HCT116 (cell line): ENCODE data around the gene DNAJC28. TPM values are rescaled to one million over a fixed set of nuclear protein-coding genes. Genes with fewer than 3 reads are reported as not detected.

Source experiments
- ATAC-seq: fragments of 200-7000 bp; cut with Tn5 transposase; 2 replicates; pipeline ENCODE4 v1.9.1; 2020; ENCODE audit warnings: mild to moderate bottlenecking, moderate library complexity
- BruUV-seq: library from RNA; stranded (reverse); fragments of 400-500 nt; replicated peaks from 2 replicates; lab custom pipeline; 2021; lab: Mats Ljungman, UMichigan
- CTCF ChIA-PET: fragments of 300-600 bp; sonication (Branson Sonifier 250); formaldehyde crosslinking; loops from one replicate; lab custom pipeline; 2021; ENCODE audit warnings: antibody characterized with exemption; lab: Charles Lee
- POLR2A ChIA-PET: fragments of 300-600, 350-600 bp; sonication (Branson Sonifier 250); formaldehyde crosslinking; loops from one replicate; lab custom pipeline; 2021; ENCODE audit warnings: antibody characterized with exemption; lab: Charles Lee
- RAD21 ChIA-PET, 2 experiments: fragments of 300-600 bp; sonication (Branson Sonifier 250); formaldehyde crosslinking; loops; one replicate each; lab custom pipeline; 2023; ENCODE audit warnings: low total read pairs in 2 of 2; ENCODE audit not compliant: uncharacterized antibody in 2 of 2, unreplicated experiment in 2 of 2, low non-redundant PET in 1 of 2; lab: Charles Lee
- DNase-seq: peaks from one replicate; pipeline ENCODE4 v3.0.0-alpha.2; 2010; ENCODE audit warnings: low read depth, low spot score
- H2AFZ ChIP-seq: fragments of 200-600 bp; shearing (Covaris generic), sonication (generic); 2 replicates; pipeline ENCODE4 v1.6.1; 2017; ENCODE audit warnings: low read depth, mixed run types, mixed read lengths, antibody characterized with exemption, low read length; ENCODE audit not compliant: poor library complexity, severe bottlenecking
- H3K27ac ChIP-seq: 2 replicates; pipeline ENCODE4 v1.5.1; 2012; ENCODE audit warnings: low read depth, low read length
- H3K27me3 ChIP-seq: fragments of 200-600 bp; sonication (generic); 2 replicates; pipeline ENCODE4 v1.6.1; 2016; ENCODE audit warnings: mixed run types, low read length, mixed read lengths; ENCODE audit not compliant: insufficient read depth
- H3K36me3 ChIP-seq, 2 experiments: fragments of 200-500 bp in 1 of 2; fragments of 200-600 bp in 1 of 2; sonication (Bioruptor generic) in 1 of 2; sonication (generic) in 1 of 2; 2 replicates each; pipeline versions ENCODE4 v1.5.1 to v1.6.1; 2014 to 2016; ENCODE audit warnings: low read length in 2 of 2, inconsistent platforms in 1 of 2, mixed read lengths in 1 of 2, mixed run types in 1 of 2; ENCODE audit not compliant: insufficient read depth in 2 of 2, control insufficient read depth in 1 of 2
- H3K4me1 ChIP-seq, 2 experiments: fragments of 200-600 bp in 1 of 2; sonication (generic) in 1 of 2; 2 replicates each; pipeline versions ENCODE4 v1.5.1 to v1.6.1; 2012 to 2017; ENCODE audit warnings: low read length in 2 of 2, inconsistent platforms in 1 of 2, mild to moderate bottlenecking in 1 of 2, mixed read lengths in 1 of 2, mixed run types in 1 of 2, moderate library complexity in 1 of 2; ENCODE audit not compliant: insufficient read depth in 2 of 2, control insufficient read depth in 1 of 2
- H3K4me2 ChIP-seq: fragments of 200-600 bp; sonication (generic); 2 replicates; pipeline ENCODE4 v1.6.1; 2017; ENCODE audit warnings: mixed run types, low read length, mixed read lengths
- H3K4me3 ChIP-seq, 2 experiments: fragments of 200-600 bp in 1 of 2; sonication (generic) in 1 of 2; replicated peaks in 1 of 2; 2 replicates each; pipeline ENCODE4 v1.5.1; 2011 to 2016; ENCODE audit warnings: low read length in 2 of 2, control low read depth in 1 of 2, low read depth in 1 of 2, mild to moderate bottlenecking in 1 of 2, mixed read lengths in 1 of 2, mixed run types in 1 of 2
- H3K79me2 ChIP-seq: fragments of 200-600 bp; sonication (generic); 2 replicates; pipeline ENCODE4 v1.6.1; 2017; ENCODE audit warnings: mild to moderate bottlenecking, mixed run types, low read length, moderate library complexity, mixed read lengths; ENCODE audit not compliant: insufficient read depth
- H3K9ac ChIP-seq: fragments of 200-600 bp; sonication (generic); 2 replicates; pipeline ENCODE4 v1.6.1; 2016; ENCODE audit warnings: low read length, mixed read lengths
- H3K9me2 ChIP-seq: fragments of 200-600 bp; sonication (generic), shearing (Covaris generic); 2 replicates; pipeline ENCODE4 v1.6.1; 2017; ENCODE audit warnings: mixed run types, mild to moderate bottlenecking, moderate library complexity; ENCODE audit not compliant: insufficient read depth
- H3K9me3 ChIP-seq, 2 experiments: fragments of 200-500 bp in 1 of 2; fragments of 200-600 bp in 1 of 2; sonication (Bioruptor generic) in 1 of 2; sonication (generic) in 1 of 2; 2 replicates each; pipeline ENCODE4 v1.6.1; 2014 to 2017; ENCODE audit warnings: low read length in 2 of 2, mixed read lengths in 2 of 2, inconsistent platforms in 1 of 2, low read depth in 1 of 2, mild to moderate bottlenecking in 1 of 2, mixed run types in 1 of 2, moderate library complexity in 1 of 2; ENCODE audit not compliant: control insufficient read depth in 1 of 2, insufficient read depth in 1 of 2
- H4K20me1 ChIP-seq: fragments of 200-600 bp; sonication (generic), shearing (Covaris generic); 2 replicates; pipeline ENCODE4 v1.6.1; 2017; ENCODE audit warnings: mixed run types, mild to moderate bottlenecking, moderate library complexity; ENCODE audit not compliant: insufficient read depth
- CBX3 ChIP-seq: IDR thresholded peaks from 2 replicates; pipeline ENCODE4 v1.6.1; 2012; ENCODE audit warnings: low read depth
- CEBPB ChIP-seq: IDR thresholded peaks from 2 replicates; pipeline ENCODE4 v1.6.1; 2012; ENCODE audit warnings: low read depth
- EZH2 ChIP-seq: fragments of 200-600 bp; sonication (generic); IDR thresholded peaks from 2 replicates; pipeline ENCODE4 v1.6.1; 2017; ENCODE audit warnings: antibody characterized with exemption, mixed run types
- POLR2A ChIP-seq: IDR thresholded peaks from 2 replicates; pipeline ENCODE4 v1.7.0; 2011; ENCODE audit warnings: borderline replicate concordance; ENCODE audit not compliant: insufficient read depth, insufficient read length; ENCODE audit errors: extremely low read depth
- POLR2AphosphoS5 ChIP-seq: IDR thresholded peaks from 2 replicates; pipeline ENCODE4 v1.6.1; 2011; ENCODE audit warnings: mild to moderate bottlenecking, low read depth, low read length, moderate library complexity
- RAD21 ChIP-seq: IDR thresholded peaks from 2 replicates; pipeline ENCODE4 v1.6.1; 2012; ENCODE audit warnings: low read depth, mild to moderate bottlenecking
- ZBTB33 ChIP-seq: IDR thresholded peaks from 2 replicates; pipeline ENCODE4 v1.6.1; 2011; ENCODE audit warnings: mild to moderate bottlenecking, low read length, moderate library complexity; ENCODE audit not compliant: insufficient replicate concordance; ENCODE audit errors: extremely low read depth
- intact Hi-C: fragments of 100-400 bp; cut with micrococcal nuclease; formaldehyde crosslinking; loops from 2 replicates; pipeline ENCODE4 v1.10.0; 2022
- total RNA-seq: library from RNA; stranded (reverse); gene quantifications from one replicate; pipeline ENCODE4 v1.2.1, GENCODE V29; 2021; ENCODE audit not compliant: unreplicated experiment
- TF ChIP-seq, protein P1 (sequence below): IDR thresholded peaks from 2 replicates; pipeline ENCODE4 v1.6.1; 2012; ENCODE audit warnings: low read depth

The DNAJC28 gene
- total RNA-seq, 1 experiment from 2014 or later = 0.81 TPM

GRCh38 chr21:33522297-33522952 lies 30.9 kb upstream of the DNAJC28 start:
- Histone ChIP-seq H3K4me3 (no peak overlapping the region), H3K36me3 (peaks cover 40 to 44% of the 10 kb centered on the region in 2 experiments; a peak in 3 of 4 replicates), H3K4me2 (no peak overlapping the region), H2AFZ (no peak overlapping the region), H3K9me3 (no peaks in the 10 kb centered on the region), H3K27me3 (no peaks in the 10 kb centered on the region)
- no peak for DNase-seq
- no peak for ATAC-seq
- BruUV-seq = no TSS peak
- POLR2A ChIA-PET = no interaction called here
- RAD21 ChIA-PET = no interaction called here
- TF ChIP-seq POLR2A = no peak
- TF ChIP-seq POLR2AphosphoS5 = no peak
- no peak for TF ChIP-seq CBX3
- TF ChIP-seq EZH2 = no peak
- TF ChIP-seq, protein P1, sequence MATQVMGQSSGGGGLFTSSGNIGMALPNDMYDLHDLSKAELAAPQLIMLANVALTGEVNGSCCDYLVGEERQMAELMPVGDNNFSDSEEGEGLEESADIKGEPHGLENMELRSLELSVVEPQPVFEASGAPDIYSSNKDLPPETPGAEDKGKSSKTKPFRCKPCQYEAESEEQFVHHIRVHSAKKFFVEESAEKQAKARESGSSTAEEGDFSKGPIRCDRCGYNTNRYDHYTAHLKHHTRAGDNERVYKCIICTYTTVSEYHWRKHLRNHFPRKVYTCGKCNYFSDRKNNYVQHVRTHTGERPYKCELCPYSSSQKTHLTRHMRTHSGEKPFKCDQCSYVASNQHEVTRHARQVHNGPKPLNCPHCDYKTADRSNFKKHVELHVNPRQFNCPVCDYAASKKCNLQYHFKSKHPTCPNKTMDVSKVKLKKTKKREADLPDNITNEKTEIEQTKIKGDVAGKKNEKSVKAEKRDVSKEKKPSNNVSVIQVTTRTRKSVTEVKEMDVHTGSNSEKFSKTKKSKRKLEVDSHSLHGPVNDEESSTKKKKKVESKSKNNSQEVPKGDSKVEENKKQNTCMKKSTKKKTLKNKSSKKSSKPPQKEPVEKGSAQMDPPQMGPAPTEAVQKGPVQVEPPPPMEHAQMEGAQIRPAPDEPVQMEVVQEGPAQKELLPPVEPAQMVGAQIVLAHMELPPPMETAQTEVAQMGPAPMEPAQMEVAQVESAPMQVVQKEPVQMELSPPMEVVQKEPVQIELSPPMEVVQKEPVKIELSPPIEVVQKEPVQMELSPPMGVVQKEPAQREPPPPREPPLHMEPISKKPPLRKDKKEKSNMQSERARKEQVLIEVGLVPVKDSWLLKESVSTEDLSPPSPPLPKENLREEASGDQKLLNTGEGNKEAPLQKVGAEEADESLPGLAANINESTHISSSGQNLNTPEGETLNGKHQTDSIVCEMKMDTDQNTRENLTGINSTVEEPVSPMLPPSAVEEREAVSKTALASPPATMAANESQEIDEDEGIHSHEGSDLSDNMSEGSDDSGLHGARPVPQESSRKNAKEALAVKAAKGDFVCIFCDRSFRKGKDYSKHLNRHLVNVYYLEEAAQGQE = no peak
- TF ChIP-seq ZBTB33 = no peak
- TF ChIP-seq RAD21 = no peak
- no peak for TF ChIP-seq CEBPB
- TF ChIP-seq, all 23 proteins: peak for 0
- Histone ChIP-seq H3K9me2 (no peaks in the 10 kb centered on the region), H3K79me2 (no peaks in the 10 kb centered on the region), H4K20me1 (no peaks in the 10 kb centered on the region), H3K4me1 (no peaks in the 10 kb centered on the region), H3K9ac (no peak overlapping the region), H3K27ac (no peak overlapping the region)
- CTCF ChIA-PET = no interaction called here
- intact Hi-C loops = no loop called here
